Right lung (tissue), 10 donors: ENCODE data around the gene IZUMO1. TPM values are rescaled to one million over a fixed set of nuclear protein-coding genes. Genes with fewer than 3 reads are reported as not detected.
"Not testable (repeated sequence)": the region's sequence is repeated elsewhere in the genome, so short reads cannot be mapped to it uniquely, and the experiment has no call there.

Source experiments
- DNase-seq, 2 donors: peaks; one replicate each; pipeline ENCODE4 v3.0.0-alpha.2; 2013
- long read RNA-seq, 8 donors: transcript quantifications; one replicate each; lab custom pipeline, GENCODE V29; 2026
- polyA plus RNA-seq, 5 donors: library from polyadenylated mRNA; unstranded; fragments of 120-200 nt; gene quantifications; one replicate each; pipeline versions ENCODE4 v1.2.1 to v1.2.3, GENCODE V29; 2013; ENCODE audit warnings: inconsistent platforms in 1 of 5, low replicate concordance in 1 of 5; ENCODE audit not compliant: insufficient read length in 5 of 5, insufficient read depth in 1 of 5

IZUMO1 gene
- 1 to 10 TPM in 4 of 5 donors, under 1 TPM in 1; 0.40 to 2.1 (median 1.6) TPM for polyA plus RNA-seq
- long read RNA-seq, donor 1 = 0 reads
- long read RNA-seq, donor 2 = 0 reads
- long read RNA-seq, donor 3 = 0 reads
- long read RNA-seq, donor 4 = 0 reads
- long read RNA-seq, donor 5 = 0 reads
- long read RNA-seq, donor 6 = 0 reads
- long read RNA-seq, donor 7 = 0 reads
- long read RNA-seq, donor 8 = 0 reads

DNA sequence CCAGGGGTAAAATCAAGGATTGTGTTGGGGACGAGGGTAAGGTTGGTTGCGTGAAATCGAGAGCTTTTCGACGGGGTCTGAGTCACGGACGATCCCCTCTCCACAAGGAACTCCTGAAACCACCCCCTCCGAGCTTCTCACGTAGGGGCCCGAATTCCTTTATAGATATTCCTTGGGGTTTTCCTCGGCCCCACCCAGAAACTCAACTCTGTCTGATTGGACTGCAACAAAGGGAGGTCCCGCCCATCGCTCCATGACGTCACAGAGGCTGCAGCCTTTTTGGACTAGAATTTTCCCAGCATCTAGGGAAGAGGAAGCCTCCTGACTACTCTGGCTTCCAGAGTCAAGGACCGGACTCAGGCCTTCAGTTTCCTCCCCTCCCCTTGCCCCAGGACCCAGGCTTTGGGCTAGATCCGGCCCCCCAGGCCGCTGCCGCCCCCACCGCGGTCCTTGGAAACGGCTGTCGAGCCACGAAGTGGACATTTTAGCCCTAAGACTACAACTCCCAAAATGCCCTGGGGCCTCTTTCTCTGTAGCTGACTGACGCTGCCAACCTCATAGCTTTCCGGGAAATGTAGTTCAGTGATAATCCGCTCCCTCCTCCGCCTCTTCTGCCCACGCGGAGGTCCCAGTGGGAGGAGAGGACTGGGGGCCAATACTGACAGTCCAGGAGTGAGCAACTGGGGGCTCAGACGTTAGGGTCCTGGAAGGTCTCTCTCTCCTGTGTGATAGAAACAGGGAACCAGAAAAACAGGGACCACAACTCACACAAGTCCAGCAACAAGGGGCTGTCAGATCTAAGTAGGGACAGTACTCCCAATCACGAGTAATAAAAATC lies at the start of gene IZUMO1:
IZUMO1 (minus strand) TSS at position 172 of the 838 bp plus-strand sequence. CDS start 1,050 bp downstream, outside the sequence.
- DNase-seq = peak; percentile 70 to 72

DNA sequence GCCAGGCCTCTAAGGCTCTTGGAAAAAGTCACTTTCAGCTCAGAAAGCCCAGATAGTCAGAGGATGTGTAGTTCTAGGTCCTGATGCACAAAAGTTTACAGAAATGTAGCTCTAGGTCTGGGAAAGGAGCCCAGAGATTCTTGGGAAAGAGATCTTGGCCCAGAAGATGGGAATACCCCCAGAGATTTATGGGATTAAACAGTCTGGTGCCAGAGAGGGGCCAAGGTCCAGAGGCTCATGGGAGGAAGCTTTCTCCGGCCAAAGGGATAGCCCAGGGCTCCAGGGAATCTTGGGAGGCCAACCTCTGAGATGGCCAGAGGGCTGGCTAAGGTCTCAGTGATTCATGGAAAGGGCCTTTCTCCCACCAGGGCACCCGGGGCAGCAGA lies 49.0 kb upstream of the IZUMO1 start:
- peak in 1 of 2 donors; percentile 54 for DNase-seq

DNA sequence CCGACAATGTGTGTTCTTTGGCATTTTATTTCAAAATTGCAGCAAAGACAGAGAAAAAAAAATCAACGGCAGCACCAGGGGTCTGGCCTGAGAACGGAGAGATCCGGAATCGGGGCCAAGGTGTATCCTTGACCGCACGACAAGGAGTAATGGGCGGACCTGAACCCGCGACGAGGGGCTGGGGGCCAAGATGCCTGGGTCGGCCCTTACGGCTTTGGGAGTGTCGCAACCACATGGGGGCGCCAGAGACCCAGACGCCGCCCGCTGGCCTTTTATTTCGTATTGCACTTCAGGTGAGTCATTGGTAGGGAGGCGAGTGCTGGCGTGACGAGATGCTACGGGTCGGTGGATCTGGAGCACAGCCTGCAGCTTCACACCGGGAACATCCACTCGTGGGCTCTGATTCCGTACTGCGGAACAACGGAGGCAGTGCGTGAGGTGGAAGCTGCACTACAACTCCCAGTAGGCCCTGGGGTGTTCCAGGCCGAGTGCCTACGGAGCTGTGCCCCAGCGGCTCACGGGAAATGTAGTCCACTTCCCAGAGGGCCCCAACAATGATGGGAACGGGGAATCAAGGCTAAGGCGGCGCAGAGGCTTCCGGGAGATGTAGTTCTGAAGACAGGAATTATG lies 48.5 kb upstream of the IZUMO1 start:
- DNase-seq = peak; percentile 93 to 95

DNA sequence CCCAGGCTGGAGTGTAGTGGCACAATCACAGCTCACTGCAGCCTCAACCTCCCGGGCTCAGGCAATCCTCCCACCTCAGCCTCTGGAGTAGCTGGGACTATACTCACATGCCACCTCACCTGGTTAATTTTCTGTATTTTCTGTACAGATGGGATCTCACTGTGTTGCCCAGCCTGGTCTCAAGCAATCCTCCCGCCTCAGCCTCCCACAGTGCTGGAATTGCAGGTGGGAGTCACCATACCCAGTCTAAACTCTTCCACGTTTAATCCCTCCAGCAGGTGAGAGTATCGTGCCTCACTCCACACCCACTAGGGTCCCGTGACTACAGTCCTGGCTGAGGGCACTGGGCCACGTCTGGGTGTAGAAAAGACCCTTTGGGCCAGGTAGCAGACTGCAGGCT lies 47.6 kb upstream of the IZUMO1 start:
- no peak for DNase-seq

DNA sequence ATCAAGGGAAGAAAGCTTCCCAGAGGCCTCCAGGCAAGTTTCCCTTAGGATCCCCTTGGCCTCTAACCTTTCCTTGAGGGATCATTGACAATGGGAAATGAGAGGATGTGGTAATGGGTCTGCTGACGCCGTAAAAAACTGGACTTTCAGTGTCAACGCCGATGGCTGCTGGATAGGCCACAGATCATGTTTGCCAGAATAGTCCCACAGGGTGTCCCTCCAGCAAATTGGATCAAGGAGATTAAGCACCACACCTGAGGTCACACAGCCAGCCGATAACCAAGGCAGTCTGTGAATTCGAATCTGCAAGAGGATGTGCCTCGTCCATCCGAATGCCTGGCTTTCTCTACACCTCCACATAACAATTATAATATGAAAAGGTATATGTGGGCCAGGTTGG lies 46.6 kb upstream of the IZUMO1 start:
- no peak for DNase-seq

DNA sequence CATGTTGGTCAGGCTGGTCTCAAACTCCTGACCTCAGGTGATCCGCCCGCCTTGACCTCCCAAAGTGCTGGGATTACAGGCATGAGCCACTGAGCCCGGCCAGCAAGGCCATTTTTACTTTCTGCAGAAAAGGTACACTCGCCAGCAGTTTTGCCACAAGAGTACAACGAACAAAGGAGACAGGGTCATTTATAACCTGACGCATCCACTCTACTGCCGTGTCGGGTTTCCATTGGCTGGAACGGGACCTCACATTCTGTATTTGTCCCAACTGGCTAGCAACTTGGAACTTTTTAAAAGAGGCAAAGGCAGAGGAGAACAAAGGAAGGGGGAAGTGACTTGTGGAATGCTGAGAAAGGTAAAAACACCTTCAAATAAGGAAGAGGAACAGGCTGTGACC lies 40.6 kb upstream of the IZUMO1 start:
- DNase-seq = not testable (repeated sequence)

DNA sequence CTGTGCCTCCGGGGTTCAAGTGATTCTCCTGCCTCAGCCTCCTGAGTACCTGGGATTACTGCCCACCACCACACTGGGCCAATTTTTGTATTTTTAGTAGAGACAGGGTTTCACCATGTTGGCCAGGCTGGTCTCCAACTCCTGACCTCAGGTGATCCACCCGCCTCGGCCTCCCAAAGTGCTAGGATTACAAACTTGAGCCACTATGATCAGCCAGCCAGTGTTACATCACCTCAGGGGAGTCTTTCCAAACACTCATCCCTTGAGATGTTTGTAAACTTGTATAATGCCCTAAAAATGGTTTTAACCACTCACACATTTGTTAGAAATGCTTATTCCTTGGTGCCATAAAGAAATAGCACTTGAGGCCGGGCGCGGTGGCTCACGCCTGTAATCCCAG lies 39.7 kb upstream of the IZUMO1 start:
- not testable (repeated sequence) for DNase-seq

DNA sequence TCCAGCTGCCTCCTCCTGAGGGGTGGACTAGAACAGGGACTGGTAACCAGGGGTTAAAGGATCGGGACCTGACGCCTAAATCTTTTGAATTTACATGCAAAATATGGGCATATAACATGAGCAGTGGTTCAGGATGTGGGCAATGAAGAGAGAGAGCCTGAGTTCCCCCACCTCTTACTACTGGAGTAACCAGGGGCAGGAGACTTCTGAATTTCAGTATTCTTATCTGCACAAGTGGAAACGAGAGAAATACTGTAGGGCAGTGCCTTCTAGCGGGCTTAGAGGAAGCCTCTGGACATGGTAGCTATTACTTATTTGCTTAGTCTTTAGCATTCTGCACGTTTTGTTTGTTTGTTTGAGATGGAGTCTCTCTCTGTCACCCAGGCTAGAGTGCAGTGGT lies 37.8 kb upstream of the IZUMO1 start:
- DNase-seq = no peak

DNA sequence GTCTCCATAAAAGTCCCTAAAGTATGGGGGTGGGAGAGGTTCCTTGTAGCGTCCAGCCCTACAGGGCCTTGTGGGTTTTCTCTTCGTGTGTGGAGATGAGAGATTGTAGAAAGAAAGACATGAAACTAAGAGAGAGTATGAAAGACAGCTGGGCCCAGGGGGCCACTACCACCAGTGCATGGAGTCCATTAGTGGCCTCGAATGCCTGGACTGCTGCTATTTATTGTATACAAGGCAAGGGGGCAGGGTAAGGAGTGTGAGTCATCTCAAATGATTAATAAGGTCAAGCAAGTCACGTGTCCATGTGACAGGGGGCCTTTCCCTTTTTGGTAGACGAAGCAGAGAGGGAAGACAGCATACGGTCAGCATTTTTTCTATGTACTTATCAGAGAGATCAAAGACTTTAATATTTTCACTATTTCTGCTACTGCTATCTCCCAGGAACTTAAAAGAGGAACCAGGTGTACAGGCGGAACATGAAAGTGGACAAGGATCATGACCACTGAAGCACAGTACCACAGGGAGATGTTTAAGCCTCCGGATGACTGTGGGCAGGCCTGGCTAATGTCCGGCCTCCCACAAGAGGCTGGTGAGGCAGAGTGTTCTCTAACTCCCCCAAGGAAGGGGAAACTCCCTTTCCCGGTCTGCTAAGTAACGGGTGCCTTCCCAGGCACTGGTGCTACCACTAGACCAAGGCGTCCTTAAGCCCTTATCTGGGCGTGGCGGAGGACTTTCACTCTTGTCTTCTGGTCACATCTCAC lies 34.1 kb upstream of the IZUMO1 start:
- no peak for DNase-seq

DNA sequence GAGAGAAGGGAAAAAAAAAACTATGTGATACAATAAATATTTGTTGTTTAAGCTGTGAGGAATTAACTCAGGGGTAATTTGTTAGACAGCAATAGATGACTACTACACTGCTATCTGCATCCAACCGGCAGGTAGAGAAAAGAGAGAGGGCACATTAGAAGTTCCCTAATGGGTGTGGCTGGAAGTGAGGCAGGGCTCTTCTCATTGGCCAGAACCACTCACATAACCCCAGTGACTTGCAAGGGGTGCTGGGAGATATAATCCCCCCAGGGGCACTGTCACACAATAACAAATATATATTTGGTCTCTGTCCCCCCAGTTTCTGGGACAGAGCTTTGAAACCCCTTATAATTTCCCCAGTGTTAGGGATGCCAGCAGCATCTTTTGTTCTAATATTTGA lies 32.9 kb upstream of the IZUMO1 start:
- no peak for DNase-seq

DNA sequence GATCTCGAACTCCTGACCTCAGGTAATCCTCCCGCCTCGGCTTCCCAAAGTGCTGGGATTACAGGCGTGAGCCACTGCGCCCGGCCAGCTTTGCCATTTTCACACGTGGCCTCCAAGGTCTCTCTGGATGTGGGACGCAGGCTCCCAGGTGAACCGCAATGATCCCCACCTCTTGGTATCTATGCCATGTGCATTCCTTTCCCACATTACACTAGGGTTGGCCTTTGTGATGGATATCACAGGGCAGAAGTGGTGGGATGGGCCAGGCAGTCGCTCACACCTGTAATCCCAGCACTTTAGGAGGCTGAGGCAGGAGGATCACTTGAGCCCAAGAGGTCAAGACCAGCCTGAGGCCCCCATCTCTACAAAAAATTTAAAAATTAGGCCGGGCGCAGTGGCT lies 31.0 kb upstream of the IZUMO1 start:
- DNase-seq = no peak

DNA sequence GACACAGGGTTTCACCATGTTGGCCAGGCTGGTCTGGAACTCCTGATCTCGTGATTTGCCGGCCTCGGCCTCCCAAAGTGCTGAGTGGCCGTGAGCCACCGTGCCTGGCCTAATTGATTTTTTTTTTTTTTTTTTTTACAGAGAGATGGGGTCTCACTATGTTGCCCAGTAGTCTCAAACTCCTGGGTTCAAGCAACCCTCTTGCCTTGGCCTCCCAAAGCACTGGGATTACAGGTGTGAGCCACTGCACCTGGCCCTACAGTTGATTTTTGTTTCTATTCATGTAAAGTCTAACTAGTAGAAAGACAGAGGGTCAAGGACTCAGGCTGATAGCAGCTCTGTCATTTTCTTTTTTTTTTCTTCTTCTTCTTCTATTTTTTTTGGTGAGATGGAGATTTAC lies 30.4 kb upstream of the IZUMO1 start:
- DNase-seq = no peak

DNA sequence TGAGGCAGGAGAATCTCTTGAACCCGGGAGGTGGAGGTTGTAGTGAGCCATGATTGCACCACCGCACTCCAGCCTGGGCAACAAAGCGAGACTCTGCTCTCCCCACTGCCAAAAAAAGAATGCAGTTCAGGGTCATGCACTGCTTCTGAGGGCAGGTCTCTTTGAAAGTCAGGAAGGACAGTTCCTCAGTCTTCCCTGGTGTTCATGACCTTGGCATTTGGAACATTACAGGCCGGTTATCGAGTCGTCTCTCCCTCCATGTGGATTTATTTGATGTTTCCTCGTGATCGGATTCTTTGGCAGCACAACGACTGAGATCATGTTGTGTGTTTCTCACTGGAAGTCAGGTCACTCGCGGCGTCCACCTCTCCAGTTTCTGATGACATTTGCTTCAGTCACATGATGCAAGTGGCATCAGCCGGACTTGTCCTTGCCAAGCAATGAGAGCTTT lies 25.8 kb upstream of the IZUMO1 start:
- no peak for DNase-seq

DNA sequence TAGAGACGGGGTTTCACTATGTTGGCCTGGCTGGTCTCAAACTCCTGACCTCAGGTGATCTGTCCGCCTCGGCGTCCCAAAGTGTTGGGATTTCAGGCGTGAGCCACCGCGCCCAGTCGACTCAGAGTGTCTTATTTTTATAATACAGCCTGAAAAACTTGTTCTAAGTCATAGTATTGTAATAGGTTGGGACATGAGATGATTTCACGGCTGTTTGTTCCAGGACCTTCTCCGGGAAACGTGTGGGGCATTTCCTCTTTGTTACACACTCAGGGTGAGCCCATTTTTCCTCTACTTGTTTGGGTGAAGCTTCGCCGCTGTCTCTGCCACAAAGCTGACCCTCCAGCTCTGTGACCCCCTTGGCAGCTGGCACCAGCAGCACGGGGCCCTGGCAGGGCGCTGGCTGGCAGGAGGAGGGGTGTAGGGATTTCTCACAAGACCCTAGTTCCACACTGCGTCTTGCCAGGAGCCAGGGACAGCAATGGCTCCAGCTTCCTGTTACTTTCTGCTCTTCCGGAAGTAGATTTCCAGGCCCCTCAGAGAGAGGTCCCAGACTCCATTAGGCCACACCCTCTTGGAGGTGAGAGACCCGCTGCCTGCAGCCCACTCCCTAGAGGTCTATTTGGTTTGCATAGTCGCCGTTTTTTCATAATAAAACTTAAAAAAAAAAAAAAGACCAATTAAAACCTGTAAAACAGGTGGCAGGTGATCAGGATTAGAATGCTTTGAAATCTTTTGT lies 24.2 kb upstream of the IZUMO1 start:
- no peak for DNase-seq

DNA sequence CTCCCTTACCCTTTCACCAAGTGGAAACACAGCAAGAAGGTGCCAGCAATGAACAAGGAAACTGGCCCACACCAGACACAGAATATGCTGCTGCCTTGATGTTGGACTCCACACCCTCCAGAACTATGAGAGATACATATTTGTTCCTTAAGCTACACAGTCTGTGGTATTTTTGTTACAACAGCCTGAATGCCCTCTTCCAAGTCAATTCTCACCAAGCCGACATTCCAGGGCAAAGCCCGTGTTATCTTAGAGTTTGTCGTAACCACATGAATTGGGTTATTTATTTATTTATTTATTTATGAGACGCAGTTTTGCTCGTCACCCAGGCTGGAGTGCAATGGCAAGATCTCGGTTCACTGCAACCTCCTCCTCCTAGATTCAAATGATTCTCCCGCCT lies 23.6 kb upstream of the IZUMO1 start:
- DNase-seq = no peak

DNA sequence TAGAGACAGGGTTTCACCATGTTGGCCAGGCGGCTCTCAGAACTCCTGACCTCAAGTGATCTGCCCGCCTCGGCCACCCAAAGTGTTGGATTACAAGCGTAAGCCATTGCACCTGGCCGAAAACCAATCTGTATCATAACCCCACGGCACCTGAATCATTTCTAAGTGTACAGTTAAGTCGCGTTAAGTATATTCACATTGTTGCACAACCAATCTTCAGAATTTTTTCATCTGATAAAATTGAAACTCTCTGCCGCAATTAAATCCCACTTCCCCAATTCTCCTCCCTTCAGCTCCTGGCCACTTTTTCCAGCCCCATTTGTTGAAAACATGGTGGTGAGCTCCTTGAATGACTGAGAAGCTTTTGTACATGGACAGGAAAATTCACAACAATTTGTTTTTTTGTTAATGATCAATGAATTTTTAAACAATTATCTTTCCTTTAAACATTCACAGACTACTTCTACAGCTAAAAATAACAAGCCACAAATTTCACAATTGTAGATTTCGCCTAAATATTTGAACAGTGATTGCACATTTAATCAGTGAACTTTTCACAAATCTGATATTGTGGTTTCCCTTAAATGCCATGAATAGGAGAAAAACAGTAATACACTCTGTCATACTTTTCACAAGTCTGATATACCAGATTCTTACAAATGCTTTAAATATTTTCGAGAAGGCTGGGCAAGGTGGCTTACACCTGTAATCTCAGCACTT lies 22.4 kb upstream of the IZUMO1 start:
- DNase-seq = no peak

DNA sequence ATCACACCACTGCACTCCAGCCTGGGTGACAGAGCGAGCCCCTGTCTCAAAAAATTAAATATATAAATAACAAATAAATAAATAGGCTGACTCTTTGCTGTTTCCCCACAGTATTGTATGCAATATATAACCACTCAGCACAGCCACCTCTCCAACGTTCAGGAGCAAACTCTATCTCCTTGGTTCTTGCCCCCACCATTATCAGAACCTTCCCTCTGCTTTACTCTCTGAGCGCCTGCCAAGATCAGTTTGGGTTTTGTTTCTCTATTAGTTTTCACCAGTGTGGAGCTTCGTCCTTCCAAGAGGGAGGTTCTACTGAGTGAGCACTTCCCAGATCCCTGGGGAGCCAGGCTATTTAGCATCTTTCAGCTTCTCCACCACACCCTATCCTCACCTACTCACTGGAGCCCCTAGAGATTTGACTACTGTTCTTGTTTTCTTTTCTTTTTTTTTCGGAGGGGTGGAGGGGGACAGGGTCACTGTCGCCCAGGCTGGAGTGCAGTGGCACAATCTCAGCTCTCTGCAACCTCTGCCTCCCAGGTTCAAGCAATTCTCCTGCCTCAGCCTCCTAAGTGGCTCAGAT lies 21.6 kb upstream of the IZUMO1 start:
- DNase-seq = not testable (repeated sequence)

DNA sequence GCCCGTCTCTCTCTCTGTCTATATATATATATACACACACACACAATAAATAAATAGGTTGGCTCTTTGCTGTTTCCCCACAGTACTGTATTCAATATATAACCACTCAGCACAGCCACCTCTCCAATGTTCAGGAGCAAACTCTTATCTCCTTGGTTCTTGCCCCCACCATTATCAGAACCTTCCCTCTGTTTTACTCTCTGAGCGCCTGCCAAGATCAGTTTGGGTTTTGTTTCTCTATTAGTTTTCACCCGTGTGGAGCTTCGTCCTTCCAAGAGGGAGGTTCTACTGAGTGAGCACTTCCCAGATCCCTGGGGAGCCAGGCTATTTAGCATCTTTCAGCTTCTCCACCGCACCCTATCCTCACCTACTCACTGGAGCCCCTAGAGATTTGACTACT lies 19.1 kb upstream of the IZUMO1 start:
- not testable (repeated sequence) for DNase-seq

DNA sequence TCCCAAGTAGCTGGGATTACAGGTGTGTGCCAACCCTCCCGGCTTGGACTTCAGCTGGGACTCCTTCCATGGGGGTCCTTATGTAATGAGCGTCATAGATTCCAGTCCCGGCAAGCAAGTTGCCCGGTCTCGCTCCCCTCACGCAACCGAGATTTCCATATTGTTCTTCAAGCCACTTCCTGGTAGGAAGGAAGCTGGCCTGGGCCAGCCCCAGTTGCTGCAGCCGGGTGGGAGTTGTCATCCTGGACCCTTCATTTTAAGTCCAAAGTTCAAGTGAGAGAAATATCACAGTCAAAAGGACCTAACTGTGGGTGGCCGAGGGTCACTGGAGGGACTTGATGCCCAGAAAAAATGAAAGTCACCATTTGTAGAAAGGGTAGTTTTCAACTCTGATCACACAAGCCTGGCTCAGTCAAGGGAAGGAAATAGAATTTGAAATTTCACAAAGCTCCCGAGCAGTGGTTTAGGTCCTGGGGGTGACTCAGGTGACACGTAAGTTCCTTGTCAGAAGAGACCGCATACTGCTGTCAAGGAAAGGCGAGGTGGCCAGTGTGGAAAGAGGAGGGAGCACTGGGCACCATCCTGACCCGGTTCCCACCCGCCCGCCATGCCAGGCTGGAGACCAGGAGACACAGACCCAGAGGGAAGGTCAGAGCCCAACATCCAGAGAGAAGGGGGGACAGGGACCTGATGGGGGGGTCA lies 13.9 kb upstream of the IZUMO1 start:
- DNase-seq = no peak

DNA sequence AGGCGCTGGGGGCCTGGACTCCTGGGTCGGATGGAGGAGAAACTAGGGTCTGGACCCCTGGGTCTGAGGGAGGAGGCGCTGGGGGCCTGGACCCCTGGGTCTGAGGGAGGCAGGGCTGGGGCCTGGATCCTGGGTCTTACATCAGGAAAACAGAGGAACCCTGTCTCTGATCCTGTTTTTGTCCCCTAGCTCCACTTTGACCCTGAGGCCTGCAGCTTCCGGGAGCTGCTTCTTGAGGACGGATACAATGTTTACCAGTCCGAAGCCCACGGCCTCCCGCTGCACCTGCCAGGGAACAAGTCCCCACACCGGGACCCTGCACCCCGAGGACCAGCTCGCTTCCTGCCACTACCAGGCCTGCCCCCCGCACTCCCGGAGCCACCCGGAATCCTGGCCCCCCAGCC lies 11.0 kb upstream of the IZUMO1 start:
- DNase-seq = no peak
